CD14-positive monocyte (primary cell): Measurements from ENCODE around the gene OSBPL10. TPM values are rescaled to one million over a fixed set of nuclear protein-coding genes. Genes with fewer than 3 reads are reported as not detected.

Experiments
- DNase-seq, 3 donors: peaks; one replicate each; pipeline ENCODE4 v3.0.0-alpha.2; 2011 to 2022
- H2AFZ ChIP-seq: 2 replicates; pipeline ENCODE4 v1.6.0; 2012; ENCODE audit warnings: mild to moderate bottlenecking, low read depth, low read length, inconsistent platforms; ENCODE audit not compliant: insufficient read depth, poor library complexity, severe bottlenecking
- H3K27ac ChIP-seq, 2 donors: 1 replicate in 1 of 2; 2 replicates in 1 of 2; pipeline ENCODE4 v1.5.1; 2012 to 2013; ENCODE audit warnings: low read length in 2 of 2, control low read depth in 1 of 2, inconsistent platforms in 1 of 2, low read depth in 1 of 2, mild to moderate bottlenecking in 1 of 2
- H3K27me3 ChIP-seq, 2 donors: one replicate each; pipeline versions ENCODE4 v1.6.0 to v1.6.1; 2011 to 2013; ENCODE audit warnings: low read length in 2 of 2; ENCODE audit not compliant: control insufficient read depth in 2 of 2, insufficient read depth in 2 of 2
- H3K36me3 ChIP-seq, 2 donors: replicated peaks in 1 of 2; 1 replicate in 1 of 2; 2 replicates in 1 of 2; pipeline versions ENCODE4 v1.5.1 to v1.6.1; 2012 to 2013; ENCODE audit warnings: low read length in 2 of 2, control low read depth in 1 of 2, inconsistent platforms in 1 of 2, mild to moderate bottlenecking in 1 of 2; ENCODE audit not compliant: insufficient read depth in 2 of 2, control insufficient read depth in 1 of 2
- H3K4me1 ChIP-seq, 2 donors: 1 replicate in 1 of 2; 2 replicates in 1 of 2; pipeline versions ENCODE4 v1.5.1 to v1.6.1; 2012 to 2013; ENCODE audit warnings: low read length in 2 of 2, control low read depth in 1 of 2, inconsistent platforms in 1 of 2, mild to moderate bottlenecking in 1 of 2, moderate library complexity in 1 of 2; ENCODE audit not compliant: insufficient read depth in 2 of 2, control insufficient read depth in 1 of 2
- H3K4me2 ChIP-seq: replicated peaks from 2 replicates; pipeline ENCODE3; 2012; ENCODE audit warnings: low read length, moderate library complexity, mild to moderate bottlenecking; ENCODE audit not compliant: poor library complexity, severe bottlenecking; ENCODE audit errors: extremely low read depth
- H3K4me3 ChIP-seq, 3 experiments: fragments of 200-600 bp in 1 of 3; sonication (generic) in 1 of 3; replicated peaks in 1 of 3; 1 replicate in 2 of 3; 2 replicates in 1 of 3; pipeline ENCODE4 v1.5.1; 2011 to 2013; ENCODE audit warnings: low read length in 3 of 3, mild to moderate bottlenecking in 3 of 3, control low read depth in 2 of 3, low read depth in 2 of 3, inconsistent platforms in 1 of 3, moderate library complexity in 1 of 3
- H3K79me2 ChIP-seq: 2 replicates; pipeline ENCODE4 v1.6.0; 2012; ENCODE audit warnings: mild to moderate bottlenecking, control low read depth, inconsistent platforms, low read length, moderate library complexity; ENCODE audit not compliant: insufficient read depth
- H3K9ac ChIP-seq: 2 replicates; pipeline ENCODE4 v1.6.0; 2017; ENCODE audit warnings: low read length, mild to moderate bottlenecking; ENCODE audit not compliant: insufficient read depth, poor library complexity, severe bottlenecking
- H3K9me3 ChIP-seq, 2 donors: replicated peaks in 1 of 2; 1 replicate in 1 of 2; 2 replicates in 1 of 2; pipeline versions ENCODE4 v1.5.1 to v1.6.1; 2012 to 2013; ENCODE audit warnings: low read length in 2 of 2, control low read depth in 1 of 2; ENCODE audit not compliant: control insufficient read depth in 1 of 2, insufficient read depth in 1 of 2
- H4K20me1 ChIP-seq: 2 replicates; pipeline ENCODE4 v1.6.0; 2012; ENCODE audit warnings: mild to moderate bottlenecking, low read length, control low read depth, moderate library complexity; ENCODE audit not compliant: insufficient read depth
- H3K27ac Mint-ChIP-seq, 7 donors: one replicate each; pipeline ENCODE4 v1.8.0; 2020; ENCODE audit warnings: mild to moderate bottlenecking in 7 of 7, mixed read lengths in 7 of 7, moderate library complexity in 6 of 7, inconsistent platforms in 2 of 7
- H3K27me3 Mint-ChIP-seq, 3 donors: one replicate each; pipeline ENCODE4 v1.8.0; 2021 to 2022; ENCODE audit warnings: low read depth in 3 of 3, mild to moderate bottlenecking in 3 of 3, mixed read lengths in 3 of 3, moderate library complexity in 3 of 3, inconsistent platforms in 1 of 3
- H3K36me3 Mint-ChIP-seq, 2 donors: one replicate each; pipeline ENCODE4 v1.8.0; 2020; ENCODE audit warnings: mixed read lengths in 2 of 2, inconsistent platforms in 1 of 2, mild to moderate bottlenecking in 1 of 2
- H3K4me1 Mint-ChIP-seq: one replicate; pipeline ENCODE4 v1.8.0; 2020; ENCODE audit warnings: mild to moderate bottlenecking, mixed read lengths
- H3K4me3 Mint-ChIP-seq, 2 donors: one replicate each; pipeline ENCODE4 v1.8.0; 2020; ENCODE audit warnings: mild to moderate bottlenecking in 2 of 2, mixed read lengths in 2 of 2, moderate library complexity in 1 of 2
- H3K9me3 Mint-ChIP-seq, 7 donors: one replicate each; pipeline ENCODE4 v1.8.0; 2020 to 2022; ENCODE audit warnings: mixed read lengths in 7 of 7, mild to moderate bottlenecking in 6 of 7, moderate library complexity in 6 of 7, inconsistent platforms in 2 of 7
- WGBS: methylation state at CpG from one replicate; pipeline ENCODE4 v1.1.5; 2013; ENCODE audit warnings: missing lambda C conversion rate; ENCODE audit not compliant: insufficient coverage; 5-methylcytosine and 5-hydroxymethylcytosine counted together
- intact Hi-C, 2 donors: fragments of 100-400 bp; cut with micrococcal nuclease; formaldehyde crosslinking; loops; one replicate each; pipeline versions ENCODE4 v1.15.0 to v1.15.1; 2023
- polyA plus RNA-seq, 3 donors: library from polyadenylated mRNA; depleted of rRNA in 1 of 3; unstranded in 2 of 3; stranded (reverse) in 1 of 3; fragments of 300-500 nt in 2 of 3; fragments of >200 nt in 1 of 3; fragmentation: Illumina TruSeq in 2 of 3; gene quantifications; 1 replicate in 2 of 3; 2 replicates in 1 of 3; pipeline ENCODE4 v1.2.3, GENCODE V29; 2012 to 2021
- TF ChIP-seq, protein P1 (sequence below): fragments of 200-600 bp; IDR thresholded peaks from one replicate; pipeline ENCODE4 v1.8.0; 2022; ENCODE audit warnings: antibody characterized with exemption, mild to moderate bottlenecking

The OSBPL10 gene
- polyA plus RNA-seq, 3 donors: 0.03 TPM; not detected in 2

DNA sequence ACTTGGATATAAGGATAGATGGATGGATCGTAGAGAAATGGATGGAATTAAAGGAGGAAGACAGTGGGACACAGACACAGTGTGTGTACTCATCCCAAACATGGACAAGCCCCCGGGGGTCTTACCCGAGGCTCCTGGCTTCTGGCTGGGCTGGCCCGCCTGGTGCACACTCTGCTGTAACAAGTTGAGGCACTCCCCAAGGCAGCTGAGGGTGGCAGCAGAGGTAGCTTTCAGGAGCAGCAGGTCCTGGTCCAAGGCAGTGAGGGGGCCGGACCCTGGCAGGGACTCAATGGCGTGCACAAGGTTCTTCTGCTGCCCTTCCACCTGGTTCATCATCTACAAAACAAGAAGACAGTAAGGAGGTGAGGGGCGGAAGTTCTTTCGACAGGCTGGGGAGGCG is 233.3 kb downstream of the OSBPL10 start:
- no peak overlapping the region for H3K27ac ChIP-seq
- no peaks in the 10 kb centered on the region for H3K9me3 ChIP-seq
- Mint-ChIP-seq H3K27me3 (peaks cover 0 to 3% (median 0%) of the 10 kb centered on the region in 3 donors), H3K36me3 (no peaks in the 10 kb centered on the region), H3K27ac (no peak overlapping the region), H3K9me3 (no peaks in the 10 kb centered on the region), H3K4me3 (no peak overlapping the region), H3K4me1 (no peaks in the 10 kb centered on the region)
- H2AFZ ChIP-seq: no peak overlapping the region
- no peaks in the 10 kb centered on the region for H4K20me1 ChIP-seq
- no peak overlapping the region for H3K9ac ChIP-seq
- DNase-seq: no peak
- no peaks in the 10 kb centered on the region for H3K36me3 ChIP-seq
- no peaks in the 10 kb centered on the region for H3K4me1 ChIP-seq
- 100% methylated on average over 2 of the region's 9 CpGs for WGBS
- H3K4me2 ChIP-seq: no peak overlapping the region
- TF ChIP-seq, protein P1, sequence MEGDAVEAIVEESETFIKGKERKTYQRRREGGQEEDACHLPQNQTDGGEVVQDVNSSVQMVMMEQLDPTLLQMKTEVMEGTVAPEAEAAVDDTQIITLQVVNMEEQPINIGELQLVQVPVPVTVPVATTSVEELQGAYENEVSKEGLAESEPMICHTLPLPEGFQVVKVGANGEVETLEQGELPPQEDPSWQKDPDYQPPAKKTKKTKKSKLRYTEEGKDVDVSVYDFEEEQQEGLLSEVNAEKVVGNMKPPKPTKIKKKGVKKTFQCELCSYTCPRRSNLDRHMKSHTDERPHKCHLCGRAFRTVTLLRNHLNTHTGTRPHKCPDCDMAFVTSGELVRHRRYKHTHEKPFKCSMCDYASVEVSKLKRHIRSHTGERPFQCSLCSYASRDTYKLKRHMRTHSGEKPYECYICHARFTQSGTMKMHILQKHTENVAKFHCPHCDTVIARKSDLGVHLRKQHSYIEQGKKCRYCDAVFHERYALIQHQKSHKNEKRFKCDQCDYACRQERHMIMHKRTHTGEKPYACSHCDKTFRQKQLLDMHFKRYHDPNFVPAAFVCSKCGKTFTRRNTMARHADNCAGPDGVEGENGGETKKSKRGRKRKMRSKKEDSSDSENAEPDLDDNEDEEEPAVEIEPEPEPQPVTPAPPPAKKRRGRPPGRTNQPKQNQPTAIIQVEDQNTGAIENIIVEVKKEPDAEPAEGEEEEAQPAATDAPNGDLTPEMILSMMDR: no peak
- no peak overlapping the region for H3K4me3 ChIP-seq
- no peaks in the 10 kb centered on the region for H3K27me3 ChIP-seq
- intact Hi-C loops: no loop called here
- no peaks in the 10 kb centered on the region for H3K79me2 ChIP-seq

DNA sequence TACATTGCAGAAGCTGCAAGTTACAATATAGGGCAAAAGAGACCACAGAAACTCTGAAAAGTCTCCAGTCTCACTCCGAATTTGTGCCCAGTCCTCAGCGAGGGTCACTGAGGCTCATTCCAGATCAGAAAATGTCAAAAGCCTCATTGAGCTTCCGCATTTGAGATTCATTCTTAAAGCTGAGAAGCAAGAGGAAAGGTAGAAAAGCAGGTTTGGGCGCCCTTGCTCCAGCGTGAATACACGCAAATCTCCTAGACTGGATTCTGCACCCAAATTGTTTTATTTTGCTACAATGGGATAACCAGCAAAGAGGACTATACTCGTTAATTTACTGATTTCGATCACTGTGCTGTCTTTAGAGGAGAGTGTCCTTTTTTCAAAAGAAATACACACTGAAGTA is 236.1 kb downstream of the OSBPL10 start:
- H3K4me3 ChIP-seq: no peak overlapping the region
- H3K4me2 ChIP-seq: no peak overlapping the region
- intact Hi-C loops: no loop called here
- H3K9me3 ChIP-seq: no peaks in the 10 kb centered on the region
- H3K27ac ChIP-seq: no peak overlapping the region
- no peaks in the 10 kb centered on the region for H3K4me1 ChIP-seq
- no peak overlapping the region for H3K9ac ChIP-seq
- TF ChIP-seq, protein P1: no peak
- H3K27me3 Mint-ChIP-seq: peaks cover 0 to 3% (median 0%) of the 10 kb centered on the region in 3 donors
- no peaks in the 10 kb centered on the region for H4K20me1 ChIP-seq
- no peak overlapping the region for H3K27ac Mint-ChIP-seq
- no peaks in the 10 kb centered on the region for H3K36me3 ChIP-seq
- H3K79me2 ChIP-seq: no peaks in the 10 kb centered on the region
- H3K27me3 ChIP-seq: no peaks in the 10 kb centered on the region
- H3K9me3 Mint-ChIP-seq: peaks cover 0 to under 1% (median 0%) of the 10 kb centered on the region in 7 donors
- H3K4me1 Mint-ChIP-seq: no peaks in the 10 kb centered on the region
- H3K4me3 Mint-ChIP-seq: no peak overlapping the region
- H3K36me3 Mint-ChIP-seq: no peaks in the 10 kb centered on the region
- WGBS: 97% methylated on average over 5 of the region's 8 CpGs
- DNase-seq: no peak
- no peak overlapping the region for H2AFZ ChIP-seq
